CD4-positive, alpha-beta T cell treated with Interferon alpha-2 for 1 hour (primary cell): ENCODE data around the gene PSEN2.

Source experiments
- DNase-seq, 2 donors: peaks; one replicate each; pipeline ENCODE4 v3.0.0-alpha.2; 2020 to 2022

PSEN2 gene

GRCh38 chr1:226867461-226868054 is 2.9 kb upstream of the PSEN2 start:
- no peak for DNase-seq

- DNase-seq = no peak
These were observed 1.7 kb upstream of the PSEN2 start for GRCh38 chr1:226868726-226869125.

- DNase-seq = no peak
These were observed 403 bp upstream of the PSEN2 start for GRCh38 chr1:226870026-226870400.

- no peak for DNase-seq
These were observed 1.4 kb downstream of the PSEN2 start for GRCh38 chr1:226871636-226872327.

- no peak for DNase-seq
These were observed 2.0 kb downstream of the PSEN2 start for GRCh38 chr1:226872437-226872836.

- no peak for DNase-seq
These were observed 3.6 kb downstream of the PSEN2 start for GRCh38 chr1:226873771-226874578.

- DNase-seq = no peak
These were observed 4.4 kb downstream of the PSEN2 start for GRCh38 chr1:226874579-226875425.

- no peak for DNase-seq
These were observed 5.4 kb downstream of the PSEN2 start for GRCh38 chr1:226875641-226876295.

GRCh38 chr1:226877669-226878068 is 7.3 kb downstream of the PSEN2 start:
- DNase-seq = no peak

- no peak for DNase-seq
These were observed 10.2 kb downstream of the PSEN2 start for GRCh38 chr1:226880372-226881287.

GRCh38 chr1:226881515-226882185 is 11.2 kb downstream of the PSEN2 start:
- no peak for DNase-seq

- DNase-seq = peak in 1 of 2 donors; percentile 35
These were observed 11.8 kb downstream of the PSEN2 start for GRCh38 chr1:226882187-226882586.

- DNase-seq = peak in 1 of 2 donors; percentile 70
These were observed 12.4 kb downstream of the PSEN2 start for GRCh38 chr1:226882631-226883409.

GRCh38 chr1:226883630-226884029 is 13.2 kb downstream of the PSEN2 start:
- DNase-seq = no peak

GRCh38 chr1:226884116-226884625 is 13.8 kb downstream of the PSEN2 start:
- DNase-seq = peak in 1 of 2 donors; percentile 8

GRCh38 chr1:226884966-226885820 is 14.8 kb downstream of the PSEN2 start:
- no peak for DNase-seq

- DNase-seq = no peak
These were observed 15.9 kb downstream of the PSEN2 start for GRCh38 chr1:226886122-226886901.

- no peak for DNase-seq
These were observed 16.6 kb downstream of the PSEN2 start for GRCh38 chr1:226887006-226887405.
